Naive B cell (primary cell): ENCODE measurements around the gene POLR2J3. TPM values are rescaled to one million over a fixed set of nuclear protein-coding genes. Genes with fewer than 3 reads are reported as not detected.
"Not testable (repeated sequence)": the region's sequence is repeated elsewhere in the genome, so short reads cannot be mapped to it uniquely, and the experiment has no call there.

ENCODE experiments used
- ATAC-seq, 2 donors: fragments of 150-1000 bp; cut with Tn5 transposase; 2 replicates each; pipeline ENCODE4 v1.10.0; 2021; ENCODE audit warnings: low read depth in 2 of 2, mild to moderate bottlenecking in 2 of 2, moderate library complexity in 2 of 2
- DNase-seq: peaks from one replicate; pipeline ENCODE4 v3.0.0; 2022
- H3K27ac Mint-ChIP-seq, 6 donors: one replicate each; pipeline ENCODE4 v1.8.0; 2020 to 2022; ENCODE audit warnings: mild to moderate bottlenecking in 6 of 6, mixed read lengths in 6 of 6, moderate library complexity in 5 of 6, inconsistent platforms in 2 of 6
- H3K27me3 Mint-ChIP-seq, 3 donors: one replicate each; pipeline ENCODE4 v1.8.0; 2021 to 2022; ENCODE audit warnings: mixed read lengths in 3 of 3, mild to moderate bottlenecking in 1 of 3
- H3K36me3 Mint-ChIP-seq, 2 donors: one replicate each; pipeline ENCODE4 v1.8.0; 2020 to 2022; ENCODE audit warnings: mixed read lengths in 2 of 2, inconsistent platforms in 1 of 2, mild to moderate bottlenecking in 1 of 2
- H3K4me1 Mint-ChIP-seq, 3 donors: one replicate each; pipeline ENCODE4 v1.8.0; 2020 to 2022; ENCODE audit warnings: mixed read lengths in 3 of 3, inconsistent platforms in 1 of 3, mild to moderate bottlenecking in 1 of 3, moderate library complexity in 1 of 3
- H3K4me3 Mint-ChIP-seq, 8 donors: one replicate each; pipeline ENCODE4 v1.8.0; 2020 to 2022; ENCODE audit warnings: mild to moderate bottlenecking in 8 of 8, mixed read lengths in 8 of 8, moderate library complexity in 8 of 8, inconsistent platforms in 2 of 8
- H3K9me3 Mint-ChIP-seq, 7 donors: one replicate each; pipeline ENCODE4 v1.8.0; 2020 to 2022; ENCODE audit warnings: mixed read lengths in 7 of 7, mild to moderate bottlenecking in 5 of 7, inconsistent platforms in 2 of 7, moderate library complexity in 1 of 7
- polyA plus RNA-seq, 6 donors: library from polyadenylated mRNA; unstranded; fragments of 300-500 nt; fragmentation: Illumina TruSeq; gene quantifications; one replicate each; pipeline ENCODE4 v1.2.3, GENCODE V29; 2021; ENCODE audit warnings: low read depth in 6 of 6

Gene POLR2J3
- 10 to 100 TPM in 5 of 6 donors, 1 to 10 TPM in 1; 6.6 to 64.7 (median 33.3) TPM for polyA plus RNA-seq

- Mint-ChIP-seq H3K27ac (peak within 1 kb of the TSS; percentile 63 to 92 (median 86)), H3K4me3 (peak within 1 kb of the TSS; percentile 80 to 96 (median 90))
- ATAC-seq, result peak; percentile 90 to 91
- H3K4me1 Mint-ChIP-seq, H3K9me3 Mint-ChIP-seq, H3K27me3 Mint-ChIP-seq, H3K36me3 Mint-ChIP-seq: not testable (repeated sequence)
- DNase-seq, result peak; percentile 100
Measured at GRCh38 chr7:102572261-102573239, at the start of gene POLR2J3. Gene POLR2J3, minus strand, starts transcription at chr7:102572583. Its CDS starts 62 bp downstream, at chr7:102572521.

GRCh38 chr7:102618122-102618521 is 45.7 kb upstream of the POLR2J3 start:
- ATAC-seq, H3K36me3 Mint-ChIP-seq, H3K27ac Mint-ChIP-seq, H3K27me3 Mint-ChIP-seq, H3K9me3 Mint-ChIP-seq, H3K4me3 Mint-ChIP-seq, H3K4me1 Mint-ChIP-seq, DNase-seq: not testable (repeated sequence)

- peak; percentile 42 for DNase-seq
- H3K27ac Mint-ChIP-seq, result peak within 1 kb of the TSS in 1 of 6 donors; percentile 81
- H3K4me1 Mint-ChIP-seq, H3K9me3 Mint-ChIP-seq, H3K36me3 Mint-ChIP-seq, H3K27me3 Mint-ChIP-seq: not testable (repeated sequence)
- peak within 1 kb of the TSS in 6 of 8 donors; percentile 3 to 73 (median 52) for H3K4me3 Mint-ChIP-seq
- peak; percentile 88 for ATAC-seq
Measured at GRCh38 chr7:102616507-102617125, 44.2 kb upstream of the POLR2J3 start, which contains the start of gene RASA4. Gene RASA4, minus strand, starts transcription at chr7:102616756. Its CDS starts 67 bp downstream, at chr7:102616689.

GRCh38 chr7:102615930-102616329 is 43.5 kb upstream of the POLR2J3 start:
- peak; percentile 24 to 29 for ATAC-seq
- not testable (repeated sequence) for H3K27ac Mint-ChIP-seq, H3K4me1 Mint-ChIP-seq, H3K9me3 Mint-ChIP-seq, H3K36me3 Mint-ChIP-seq, H3K27me3 Mint-ChIP-seq, H3K4me3 Mint-ChIP-seq, DNase-seq

GRCh38 chr7:102614873-102615272 is 42.5 kb upstream of the POLR2J3 start:
- H3K27ac Mint-ChIP-seq, H3K36me3 Mint-ChIP-seq, DNase-seq, H3K9me3 Mint-ChIP-seq, ATAC-seq, H3K4me3 Mint-ChIP-seq, H3K4me1 Mint-ChIP-seq, H3K27me3 Mint-ChIP-seq: not testable (repeated sequence)

GRCh38 chr7:102614346-102614697 is 41.9 kb upstream of the POLR2J3 start:
- H3K9me3 Mint-ChIP-seq, result not testable (repeated sequence)

GRCh38 chr7:102613575-102614345 is 41.4 kb upstream of the POLR2J3 start:
- not testable (repeated sequence) for H3K9me3 Mint-ChIP-seq, H3K27ac Mint-ChIP-seq, DNase-seq, H3K4me3 Mint-ChIP-seq, H3K4me1 Mint-ChIP-seq, H3K36me3 Mint-ChIP-seq, H3K27me3 Mint-ChIP-seq
- ATAC-seq, result peak in 1 of 2 donors; percentile 12

More at GRCh38 chr7:102614346-102614697, 41.9 kb upstream of the POLR2J3 start:
- not testable (repeated sequence) for ATAC-seq, DNase-seq, H3K4me1 Mint-ChIP-seq, H3K4me3 Mint-ChIP-seq, H3K27ac Mint-ChIP-seq, H3K36me3 Mint-ChIP-seq, H3K27me3 Mint-ChIP-seq

GRCh38 chr7:102611675-102612325 is 39.4 kb upstream of the POLR2J3 start:
- H3K27ac Mint-ChIP-seq, H3K4me1 Mint-ChIP-seq, H3K27me3 Mint-ChIP-seq, H3K36me3 Mint-ChIP-seq, DNase-seq, H3K9me3 Mint-ChIP-seq, ATAC-seq: not testable (repeated sequence)
- H3K4me3 Mint-ChIP-seq, result peak overlapping the region in 2 of 8 donors; percentile 48 to 63

GRCh38 chr7:102611013-102611674 is 38.8 kb upstream of the POLR2J3 start:
- H3K27ac Mint-ChIP-seq, H3K36me3 Mint-ChIP-seq, H3K27me3 Mint-ChIP-seq, H3K4me1 Mint-ChIP-seq, DNase-seq, H3K9me3 Mint-ChIP-seq, H3K4me3 Mint-ChIP-seq: not testable (repeated sequence)
- peak; percentile 58 to 63 for ATAC-seq

- H3K27me3 Mint-ChIP-seq, ATAC-seq, H3K27ac Mint-ChIP-seq, DNase-seq, H3K4me1 Mint-ChIP-seq, H3K36me3 Mint-ChIP-seq, H3K9me3 Mint-ChIP-seq: not testable (repeated sequence)
- H3K4me3 Mint-ChIP-seq, result peak overlapping the region in 2 of 8 donors; percentile 40 to 41
Measured at GRCh38 chr7:102610441-102610840, 38.1 kb upstream of the POLR2J3 start.

GRCh38 chr7:102609734-102610133 is 37.4 kb upstream of the POLR2J3 start:
- ATAC-seq, H3K4me3 Mint-ChIP-seq, H3K9me3 Mint-ChIP-seq, DNase-seq, H3K4me1 Mint-ChIP-seq, H3K27me3 Mint-ChIP-seq, H3K27ac Mint-ChIP-seq, H3K36me3 Mint-ChIP-seq: not testable (repeated sequence)

GRCh38 chr7:102606848-102607247 is 34.5 kb upstream of the POLR2J3 start:
- H3K36me3 Mint-ChIP-seq, H3K27ac Mint-ChIP-seq, DNase-seq, H3K4me1 Mint-ChIP-seq, H3K27me3 Mint-ChIP-seq, H3K4me3 Mint-ChIP-seq, ATAC-seq, H3K9me3 Mint-ChIP-seq: not testable (repeated sequence)
